ENCODE measurements around the gene MARK4. TPM values are rescaled to one million over a fixed set of nuclear protein-coding genes. Genes with fewer than 3 reads are reported as not detected.

Gene MARK4
- total RNA-seq, 2 experiments from 2014 or later = 18.5 to 19.9 TPM

GRCh38 chr19:45351401-45351952 is 100.4 kb downstream of the MARK4 start:
- peaks cover 13% of the 10 kb centered on the region for H3K36me3 Mint-ChIP-seq (ENCODE audit: low read depth)
- H3K4me1 Mint-ChIP-seq (ENCODE audit: low read depth) = no peaks in the 10 kb centered on the region
- peaks cover 3% of the 10 kb centered on the region for H3K27me3 Mint-ChIP-seq
- H3K4me3 Mint-ChIP-seq = no peak overlapping the region
- ATAC-seq (no peak), DNase-seq (no peak)
- H3K27ac Mint-ChIP-seq = no peak overlapping the region
- no peaks in the 10 kb centered on the region for H3K9me3 Mint-ChIP-seq
- TF ChIP-seq CTCF (IDR thresholded peaks at IDR 0.05) = no peak
- intact Hi-C loops (cut with micrococcal nuclease) = no loop called here
- CTCF ChIA-PET = interaction anchor here (0.9 kb wide), 1 partner anchor 44 kb away, joined by 3 read pairs; no protein-coding TSS in a partner anchor
- POLR2A ChIA-PET = no interaction called here

GRCh38 chr19:45352062-45352461 is 101.0 kb downstream of the MARK4 start:
- POLR2A ChIA-PET = no interaction called here
- no peak for ATAC-seq

GRCh38 chr19:45352471-45352870 is 101.4 kb downstream of the MARK4 start:
- Mint-ChIP-seq H3K4me1 (ENCODE audit: low read depth) (no peaks in the 10 kb centered on the region), H3K4me3 (no peak overlapping the region), H3K9me3 (no peaks in the 10 kb centered on the region), H3K27ac (no peak overlapping the region), H3K36me3 (ENCODE audit: low read depth) (peaks cover 16% of the 10 kb centered on the region), H3K27me3 (no peaks in the 10 kb centered on the region)
- intact Hi-C loops (cut with micrococcal nuclease) = no loop called here
- DNase-seq (no peak), ATAC-seq (no peak)
- TF ChIP-seq CTCF (IDR thresholded peaks at IDR 0.05) = no peak
- CTCF ChIA-PET = interaction anchor here (1.1 kb wide), 1 partner anchor 14 kb away, joined by 4 read pairs; no protein-coding TSS in a partner anchor
- POLR2A ChIA-PET = no interaction called here

More at GRCh38 chr19:45352062-45352461, 101.0 kb downstream of the MARK4 start:
- no peaks in the 10 kb centered on the region for H3K4me1 Mint-ChIP-seq (ENCODE audit: low read depth)
- peaks cover 16% of the 10 kb centered on the region for H3K36me3 Mint-ChIP-seq (ENCODE audit: low read depth)
- H3K4me3 Mint-ChIP-seq = no peak overlapping the region
- intact Hi-C loops (cut with micrococcal nuclease) = no loop called here
- H3K27ac Mint-ChIP-seq = no peak overlapping the region
- CTCF ChIA-PET = no interaction called here
- TF ChIP-seq CTCF (IDR thresholded peaks at IDR 0.05) = no peak
- DNase-seq = no peak
- peaks cover 1% of the 10 kb centered on the region for H3K27me3 Mint-ChIP-seq
- no peaks in the 10 kb centered on the region for H3K9me3 Mint-ChIP-seq

GRCh38 chr19:45352914-45353796 is 102.1 kb downstream of the MARK4 start:
- ChIA-PET CTCF (interaction anchor here (1.1 to 2.3 kb wide), 2 partner anchors 15 to 49 kb away, joined by 4 to 5 read pairs; no protein-coding TSS in a partner anchor), POLR2A (interaction anchor here (0.6 to 0.7 kb wide), 2 partner anchors 120 to 248 kb away, joined by 3 read pairs; no protein-coding TSS in a partner anchor)
- no peaks in the 10 kb centered on the region for H3K9me3 Mint-ChIP-seq
- no peak for DNase-seq
- no peak overlapping the region for H3K4me3 Mint-ChIP-seq
- no peaks in the 10 kb centered on the region for H3K27me3 Mint-ChIP-seq
- no peak overlapping the region for H3K27ac Mint-ChIP-seq
- peaks cover 18% of the 10 kb centered on the region for H3K36me3 Mint-ChIP-seq (ENCODE audit: low read depth)
- no peak for TF ChIP-seq CTCF (IDR thresholded peaks at IDR 0.05)
- intact Hi-C loops (cut with micrococcal nuclease) = no loop called here
- no peak for ATAC-seq
- no peaks in the 10 kb centered on the region for H3K4me1 Mint-ChIP-seq (ENCODE audit: low read depth)

Data from activated CD8-positive, alpha-beta T cell treated with anti-CD3 and anti-CD28 coated beads for 36 hours (primary cell).